Measurements from ENCODE around the gene PPDPF.
"Not testable (repeated sequence)": the region's sequence is repeated elsewhere in the genome, so short reads cannot be mapped to it uniquely, and the experiment has no call there.

The PPDPF gene

DNA sequence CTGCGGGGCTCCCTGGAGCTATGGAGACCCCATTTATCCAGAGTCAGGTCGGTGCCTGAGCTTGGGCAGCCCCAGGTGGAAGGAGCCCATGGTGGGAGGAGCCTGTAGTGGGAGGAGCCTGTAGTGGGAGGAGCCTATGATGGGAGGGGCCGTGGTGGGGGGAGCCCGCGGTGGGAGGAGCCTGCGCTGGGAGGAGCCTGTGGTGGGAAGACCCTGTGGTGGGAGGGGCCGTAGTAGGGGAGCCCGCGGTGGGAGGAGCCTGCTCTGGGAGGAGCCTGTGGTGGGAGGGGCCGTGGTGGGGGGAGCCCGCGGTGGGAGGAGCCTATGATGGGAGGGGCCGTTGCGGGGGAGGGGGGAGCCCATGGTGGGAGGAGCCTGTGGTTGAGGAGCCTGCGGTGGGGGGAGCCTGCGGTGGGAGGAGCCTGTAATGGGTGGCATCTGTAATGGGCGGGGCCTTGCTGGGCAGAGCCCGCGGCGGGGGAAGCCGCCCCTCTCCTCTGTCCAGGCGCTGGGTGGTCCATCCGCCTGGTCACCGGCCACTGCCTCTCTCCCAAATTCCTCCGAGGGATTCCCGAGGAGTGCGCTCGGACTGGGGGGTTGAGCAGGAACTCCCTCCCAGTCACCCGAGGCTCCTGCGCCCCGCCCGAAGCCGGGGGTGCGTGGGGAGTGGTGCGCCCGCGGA lies 32.8 kb downstream of the PPDPF start:
- DNase-seq = peak; percentile 11 to 26

- no peak for DNase-seq
Observed at GRCh38 chr20:63553933-63554290, 33.3 kb downstream of the PPDPF start, which contains the start of gene FNDC11. Gene FNDC11, plus strand, starts transcription at chr20:63554159. Its CDS starts 1,505 bp downstream, at chr20:63555664.

DNA sequence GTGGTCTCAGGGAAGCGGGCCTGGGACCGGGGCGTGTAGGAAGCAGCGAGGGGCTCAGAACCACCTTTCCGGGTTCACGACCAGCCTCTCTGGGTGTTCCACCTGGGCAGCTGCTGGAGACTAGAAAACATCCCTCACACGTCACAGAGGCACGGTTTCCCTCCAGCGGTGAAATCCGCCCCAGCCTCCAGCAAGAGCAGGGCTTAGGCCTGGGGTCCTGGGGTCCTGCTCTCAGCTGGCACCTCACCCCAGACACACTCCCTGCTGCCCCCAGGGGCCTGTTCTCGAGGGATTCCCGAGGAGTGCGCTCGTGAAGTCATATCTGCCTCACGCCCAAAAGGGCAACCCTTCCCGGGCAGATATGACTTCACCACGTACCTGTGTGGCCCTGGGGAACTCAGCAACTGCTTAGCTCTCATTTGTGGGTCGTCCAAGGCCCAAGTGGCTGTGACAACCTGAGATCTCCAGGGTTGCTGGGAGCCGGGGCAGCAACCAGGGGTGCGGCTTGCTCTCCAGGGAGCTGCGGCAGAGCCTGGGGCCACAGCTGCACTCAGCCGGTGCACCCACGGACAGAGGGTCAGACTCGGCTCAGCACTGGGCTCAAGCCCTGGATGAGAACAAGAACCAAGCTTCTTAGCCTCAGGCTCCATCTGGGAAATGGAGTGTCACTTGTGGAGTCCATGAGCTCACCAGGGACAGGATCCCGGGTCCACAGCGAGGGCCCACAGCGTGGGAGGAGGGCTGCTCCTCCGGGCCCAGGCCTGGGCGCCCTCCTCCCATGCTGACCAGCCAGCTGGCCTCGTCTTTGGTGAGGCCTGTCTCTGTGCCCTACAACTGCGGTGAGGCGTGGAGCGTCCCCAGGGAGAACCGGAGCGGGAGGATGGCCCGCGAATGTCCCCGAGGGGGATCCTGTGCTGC lies 34.1 kb downstream of the PPDPF start:
- DNase-seq = no peak

DNA sequence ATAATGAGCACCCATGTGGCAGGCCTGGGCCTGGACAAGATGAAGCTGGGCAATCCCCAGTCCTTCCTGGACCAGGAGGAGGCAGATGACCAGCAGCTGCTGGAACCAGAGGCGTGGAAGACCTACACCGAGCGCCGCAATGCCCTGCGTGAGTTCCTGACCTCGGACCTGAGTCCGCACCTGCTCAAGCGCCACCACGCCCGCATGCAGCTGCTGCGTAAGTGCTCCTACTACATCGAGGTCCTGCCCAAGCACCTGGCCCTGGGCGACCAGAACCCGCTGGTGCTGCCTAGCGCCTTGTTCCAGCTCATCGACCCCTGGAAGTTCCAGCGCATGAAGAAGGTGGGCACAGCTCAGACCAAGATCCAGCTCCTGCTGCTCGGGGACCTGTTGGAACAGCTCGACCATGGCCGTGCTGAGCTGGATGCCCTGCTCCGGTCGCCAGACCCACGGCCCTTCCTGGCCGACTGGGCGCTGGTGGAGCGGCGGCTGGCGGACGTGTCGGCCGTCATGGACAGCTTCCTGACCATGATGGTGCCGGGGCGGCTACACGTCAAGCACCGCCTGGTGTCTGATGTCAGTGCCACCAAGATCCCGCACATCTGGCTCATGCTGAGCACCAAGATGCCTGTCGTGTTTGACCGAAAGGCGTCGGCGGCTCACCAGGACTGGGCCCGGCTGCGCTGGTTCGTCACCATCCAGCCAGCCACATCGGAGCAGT lies 35.3 kb downstream of the PPDPF start:
- DNase-seq = no peak

DNA sequence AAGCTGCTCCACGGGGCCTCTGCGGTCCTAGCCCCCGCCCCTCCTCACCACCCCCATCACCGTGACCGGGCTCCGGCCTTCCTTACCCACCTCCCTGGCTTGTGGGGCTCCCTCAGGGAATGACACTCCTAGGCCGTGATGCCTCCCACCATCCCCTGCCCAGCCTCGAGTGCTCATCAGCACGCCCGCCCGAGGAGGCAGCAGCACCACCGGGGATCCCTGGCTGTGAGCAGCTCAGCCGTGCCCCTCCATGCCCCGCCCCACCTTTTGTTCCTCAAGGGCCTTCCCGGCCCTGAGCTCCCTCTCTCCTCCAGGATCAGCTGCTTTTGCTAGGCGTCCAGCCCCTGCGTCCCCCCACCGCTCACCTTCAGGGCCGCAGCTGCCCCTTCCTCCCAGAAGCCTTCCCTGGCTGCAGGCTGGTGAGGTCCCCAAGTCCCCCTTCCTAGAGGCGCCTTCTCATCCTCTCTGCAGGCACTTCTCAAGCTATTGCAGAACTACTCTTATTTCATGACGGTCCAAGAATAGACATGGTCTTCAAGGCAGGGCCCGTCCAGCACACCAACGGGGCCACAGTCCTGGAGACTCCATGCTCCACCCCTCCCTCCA lies 36.4 kb downstream of the PPDPF start:
- no peak for DNase-seq

DNA sequence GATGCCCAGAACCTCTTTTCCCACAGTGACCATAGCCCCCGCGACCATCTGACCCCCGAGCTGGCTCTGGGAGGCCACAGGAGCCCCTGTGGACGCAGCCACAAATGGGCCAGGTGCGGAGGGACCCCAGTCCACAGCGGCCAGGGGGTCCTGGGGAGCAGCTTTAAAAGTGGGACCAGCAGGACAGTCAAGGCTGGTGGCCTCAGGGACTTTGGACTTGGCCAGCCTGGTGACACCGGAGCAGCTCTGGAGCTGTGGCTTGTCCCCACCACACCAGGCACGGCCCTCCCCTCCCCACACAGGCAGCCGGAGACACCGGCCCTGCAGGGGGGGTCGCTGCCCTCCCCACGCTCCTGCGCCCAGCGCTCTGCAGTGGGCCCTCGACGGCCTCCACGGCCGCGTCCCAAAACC lies 36.9 kb downstream of the PPDPF start:
- no peak for DNase-seq

DNA sequence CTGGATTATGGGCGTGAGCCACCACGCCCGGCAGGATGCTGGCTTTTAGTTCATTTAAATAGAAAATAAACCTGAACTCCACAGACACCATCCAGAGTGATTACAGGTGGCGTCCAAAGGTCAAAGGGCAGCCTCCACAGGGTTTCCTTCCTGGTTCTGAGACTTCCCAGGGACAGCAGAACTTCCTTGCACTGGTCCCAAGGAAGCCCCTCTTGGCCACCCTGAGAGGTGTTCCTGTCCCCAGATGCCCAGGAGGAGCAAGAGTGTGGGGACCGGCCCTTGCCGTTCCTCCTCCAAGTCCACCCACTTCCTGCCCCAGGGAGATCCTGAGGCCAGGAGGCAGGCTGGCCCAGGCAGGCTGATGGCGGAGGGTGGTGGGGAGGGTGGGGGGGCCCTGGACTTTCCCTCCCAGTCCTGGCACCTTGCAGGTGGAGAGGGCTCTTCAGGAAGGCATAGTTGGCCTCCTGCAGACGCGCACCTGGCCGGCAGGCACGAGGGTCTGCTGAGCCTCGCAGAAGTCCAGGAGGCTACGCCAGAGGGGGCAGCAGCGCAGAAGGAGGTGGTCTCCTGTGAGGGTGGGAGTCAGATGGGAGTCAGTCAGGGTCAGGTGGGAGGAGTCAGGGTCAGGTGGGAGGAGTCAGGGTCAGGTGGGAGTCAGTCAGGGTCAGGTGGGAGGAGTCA lies 38.4 kb downstream of the PPDPF start:
- DNase-seq = no peak

DNA sequence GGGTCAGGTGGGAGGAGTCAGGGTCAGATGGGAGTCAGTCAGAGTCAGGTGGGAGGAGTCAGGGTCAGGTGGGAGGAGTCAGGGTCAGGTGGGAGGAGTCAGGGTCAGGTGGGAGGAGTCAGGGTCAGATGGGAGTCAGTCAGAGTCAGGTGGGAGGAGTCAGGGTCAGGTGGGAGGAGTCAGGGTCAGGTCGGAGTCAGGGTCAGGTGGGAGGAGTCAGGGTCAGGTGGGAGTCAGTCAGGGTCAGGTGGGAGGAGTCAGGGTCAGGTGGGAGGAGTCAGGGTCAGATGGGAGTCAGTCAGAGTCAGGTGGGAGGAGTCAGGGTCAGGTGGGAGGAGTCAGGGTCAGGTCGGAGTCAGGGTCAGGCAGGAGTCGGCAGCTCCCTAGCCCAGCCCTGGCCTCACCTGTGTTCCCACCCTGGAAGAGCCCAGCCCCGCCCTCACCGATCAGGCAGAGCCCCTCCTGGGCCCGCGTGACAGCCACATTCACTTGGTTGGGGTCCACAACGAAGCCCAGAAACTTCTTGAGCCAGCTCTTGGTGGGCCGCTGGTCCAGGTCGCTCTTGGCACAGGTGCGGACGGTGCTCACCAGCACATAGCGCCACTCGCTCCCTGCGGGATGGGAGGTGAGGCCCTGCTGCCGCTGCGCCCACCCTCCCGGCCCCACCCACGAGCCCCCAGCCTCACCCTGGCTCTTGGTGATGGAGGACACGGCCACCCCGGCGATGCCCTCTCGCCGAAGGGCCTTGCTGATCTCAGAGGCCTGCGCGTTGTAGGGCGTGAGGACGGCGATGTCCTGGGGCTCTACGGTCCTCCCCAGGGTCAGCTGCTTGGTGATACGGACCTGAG lies 39.1 kb downstream of the PPDPF start:
- not testable (repeated sequence) for DNase-seq

GRCh38 chr20:63560333-63560805 lies 39.8 kb downstream of the PPDPF start:
- DNase-seq = no peak

DNA sequence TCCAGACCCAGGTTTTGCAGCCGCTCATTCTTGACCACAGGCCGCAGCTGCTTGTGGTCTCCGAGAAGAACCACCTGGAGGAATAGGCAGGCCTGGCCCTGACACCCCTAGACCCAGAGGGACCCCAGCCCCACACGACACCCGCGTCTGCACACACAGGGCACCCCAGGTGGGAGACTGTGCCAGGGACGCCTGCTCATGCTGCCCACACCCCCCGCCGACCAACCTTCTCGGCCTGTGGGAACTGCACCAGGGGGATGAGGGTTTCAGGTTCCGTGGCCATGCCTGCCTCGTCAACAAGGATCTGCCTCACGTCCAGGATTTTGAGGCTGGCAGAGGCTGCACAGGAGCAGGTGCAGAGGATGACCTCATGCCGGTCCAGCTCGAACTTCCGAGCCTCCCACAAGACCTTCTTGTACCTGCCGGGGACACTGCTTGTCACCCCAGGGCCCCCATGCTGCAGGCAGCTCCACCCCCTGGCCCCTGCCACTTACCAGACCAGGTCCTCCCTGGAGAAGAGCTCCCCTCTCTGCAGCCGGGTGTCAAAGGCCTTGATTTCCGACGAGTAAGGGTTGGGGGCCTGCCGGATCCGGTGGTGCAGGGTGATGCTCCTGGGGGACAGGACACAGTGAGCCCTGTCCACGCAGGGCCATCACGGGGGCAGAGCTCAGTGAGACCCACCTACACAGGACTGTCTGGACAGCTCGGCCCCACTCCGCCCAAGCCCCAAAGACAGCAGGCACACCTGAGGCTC lies 40.5 kb downstream of the PPDPF start:
- DNase-seq = no peak

DNA sequence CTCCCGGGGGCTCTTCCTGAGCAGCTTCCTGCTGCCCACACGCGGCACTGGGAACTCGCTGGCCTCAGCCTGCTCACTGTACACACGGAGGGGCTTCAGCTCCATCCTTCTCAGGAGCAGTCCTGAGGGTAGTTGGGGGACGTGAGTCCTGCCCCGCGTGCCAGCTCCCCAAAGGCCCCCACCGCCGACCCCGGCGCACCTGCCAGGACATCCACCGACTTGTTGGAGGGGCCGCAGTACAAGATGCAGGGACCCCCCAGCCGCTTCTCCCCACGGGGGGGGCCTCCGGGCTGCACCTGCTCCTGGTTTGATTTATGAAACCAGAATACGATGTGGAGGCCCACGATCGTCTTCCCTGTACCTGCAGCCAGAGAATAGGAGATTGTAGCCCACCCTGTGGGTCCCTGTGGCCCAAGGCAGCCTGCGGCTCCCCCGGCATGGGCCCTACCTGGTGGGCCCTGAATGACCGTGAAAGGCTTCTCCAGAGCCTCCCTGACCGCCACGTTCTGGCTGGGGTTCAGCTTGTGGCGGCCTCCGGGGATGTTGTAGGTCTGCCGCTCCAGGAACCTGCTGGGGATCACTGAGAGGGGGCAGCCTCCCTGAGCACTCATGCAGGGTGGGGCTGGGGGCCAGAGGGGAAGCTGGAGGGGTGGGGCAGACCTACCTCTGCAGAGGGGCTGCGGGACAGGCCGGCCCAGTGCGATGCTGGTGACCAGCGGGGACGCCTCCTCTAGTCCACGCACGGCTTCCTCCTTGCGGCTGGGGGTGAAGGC lies 41.2 kb downstream of the PPDPF start:
- DNase-seq = no peak

GRCh38 chr20:63562461-63563224 lies 42.1 kb downstream of the PPDPF start:
- DNase-seq = no peak

- DNase-seq = no peak
Observed at GRCh38 chr20:63563225-63563935, 42.8 kb downstream of the PPDPF start.

GRCh38 chr20:63564036-63564810 lies 43.7 kb downstream of the PPDPF start:
- no peak for DNase-seq

- DNase-seq = no peak
Observed at GRCh38 chr20:63565021-63565698, 44.6 kb downstream of the PPDPF start.

DNA sequence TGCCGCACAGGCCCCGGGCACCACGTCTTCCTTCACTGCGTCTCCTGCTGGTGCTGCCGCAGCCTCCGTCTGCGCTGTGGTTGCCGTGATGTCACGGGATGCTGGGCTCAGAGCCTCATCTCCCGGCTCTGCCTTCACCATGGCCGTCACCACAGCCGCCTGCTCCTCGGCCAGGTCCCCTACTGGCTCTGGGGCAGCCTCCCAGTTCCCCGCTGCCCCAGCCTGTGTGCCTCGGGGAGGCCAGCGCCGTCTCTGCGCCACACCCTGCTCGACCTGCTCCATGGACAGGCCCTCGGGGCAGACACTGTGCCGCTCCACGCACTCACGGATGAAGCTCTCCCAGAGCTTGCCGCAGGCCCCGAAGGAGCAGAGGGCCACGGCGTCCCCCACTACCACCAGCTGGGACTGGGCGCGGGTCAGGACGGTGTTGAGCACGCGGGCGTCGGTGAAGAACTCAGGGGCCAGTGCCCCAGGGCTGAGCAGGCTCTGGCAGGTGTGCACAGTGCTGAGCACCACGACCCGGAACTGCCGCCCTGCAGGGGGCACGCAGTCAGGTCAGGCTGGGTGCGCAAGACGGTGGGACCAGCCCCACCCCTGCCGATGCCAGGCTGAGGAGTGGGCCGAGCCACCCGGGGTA lies 45.3 kb downstream of the PPDPF start:
- DNase-seq = no peak

Data from Kasumi-1 (cell line).